Measurements from ENCODE around the gene TBC1D22A.

Gene TBC1D22A

DNA sequence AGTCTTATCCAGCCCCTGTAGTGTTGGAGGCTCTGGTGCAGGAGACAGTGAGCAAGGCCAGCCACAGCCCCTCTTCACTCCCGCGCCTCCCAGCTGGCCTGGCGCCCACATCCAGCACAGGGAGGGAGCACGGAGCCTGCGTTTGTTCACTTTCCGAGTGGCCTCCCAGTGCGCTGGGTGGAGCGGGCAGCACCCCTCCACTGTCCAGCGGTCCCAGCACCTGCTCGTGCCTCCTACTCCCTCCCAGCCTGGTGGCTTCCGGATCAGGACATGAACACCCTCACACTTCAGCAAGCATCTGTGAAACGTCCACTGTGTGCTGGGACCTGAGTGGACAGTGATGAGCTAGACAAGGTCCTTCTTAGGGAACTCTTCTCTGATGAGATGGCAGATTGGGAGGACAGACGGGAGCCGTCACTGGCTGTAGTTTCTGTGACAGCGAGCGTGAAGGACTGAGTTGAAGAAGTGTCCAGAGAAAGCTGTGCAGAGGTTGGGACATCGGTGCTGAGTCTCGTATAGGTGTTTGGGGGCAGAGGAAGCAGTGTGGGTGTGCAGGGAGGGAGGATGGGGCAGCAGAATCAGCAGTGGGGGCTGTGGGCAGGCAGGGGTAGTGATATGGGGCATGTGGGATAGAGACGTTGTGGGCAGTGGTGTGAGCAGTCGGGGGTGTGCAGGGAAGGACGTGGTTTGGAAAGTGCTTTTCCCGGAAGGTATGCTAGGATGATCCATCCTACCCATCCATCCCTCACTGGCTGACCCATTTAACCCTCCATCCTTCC lies 256.8 kb downstream of the TBC1D22A start:
- no peak for DNase-seq

DNA sequence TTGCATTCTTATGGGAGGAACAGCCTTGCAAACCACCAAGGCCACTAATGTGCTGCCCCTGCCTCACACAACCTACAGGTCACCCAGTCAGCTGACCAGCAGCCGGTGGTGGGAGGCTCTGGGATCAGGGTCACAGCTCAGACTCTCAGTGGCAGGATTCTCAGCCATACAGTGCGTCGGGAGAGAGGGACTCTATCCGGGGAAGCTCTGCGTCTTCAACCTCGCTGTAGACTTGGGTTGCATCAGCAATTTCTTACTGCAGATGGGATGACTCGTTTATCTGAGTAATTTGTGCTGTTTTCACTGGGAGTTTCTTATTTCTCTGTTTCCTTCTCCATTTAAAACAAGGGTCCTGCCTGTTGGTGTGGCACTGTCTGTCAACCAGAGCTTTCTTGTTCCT lies 257.7 kb downstream of the TBC1D22A start:
- no peak for DNase-seq

DNA sequence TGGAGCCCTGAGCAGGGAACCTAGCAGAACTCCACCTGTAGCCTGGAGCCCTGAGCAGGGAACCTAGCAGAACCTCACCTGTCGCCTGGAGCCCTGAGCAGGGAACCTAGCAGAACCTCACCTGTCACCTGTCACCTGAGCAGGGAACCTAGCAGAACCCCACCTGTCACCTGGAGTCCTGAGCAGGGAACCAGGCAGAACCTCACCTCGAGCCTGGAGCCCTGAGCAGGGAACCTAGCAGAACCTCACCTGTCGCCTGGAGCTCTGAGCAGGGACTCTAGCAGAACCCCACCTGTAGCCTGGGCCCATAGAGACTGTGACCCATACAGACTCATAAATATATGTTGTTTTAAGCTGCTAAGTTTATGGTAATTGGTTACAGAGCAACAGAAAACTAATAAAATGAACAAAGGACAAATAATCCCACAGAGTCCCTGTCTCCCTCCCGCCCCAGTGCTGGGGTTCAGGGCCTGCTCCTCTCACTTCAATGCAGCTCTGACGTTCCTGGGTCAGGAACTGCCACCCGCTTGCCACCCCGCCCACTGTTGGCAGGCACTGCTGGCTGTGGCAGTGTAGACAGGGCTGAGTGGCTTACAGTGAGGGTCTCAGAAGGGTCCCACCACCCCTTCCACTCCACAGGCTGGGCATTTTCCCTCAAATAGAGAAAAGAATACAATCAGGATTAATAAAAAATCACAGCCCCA lies 259.1 kb downstream of the TBC1D22A start:
- no peak for DNase-seq

DNA sequence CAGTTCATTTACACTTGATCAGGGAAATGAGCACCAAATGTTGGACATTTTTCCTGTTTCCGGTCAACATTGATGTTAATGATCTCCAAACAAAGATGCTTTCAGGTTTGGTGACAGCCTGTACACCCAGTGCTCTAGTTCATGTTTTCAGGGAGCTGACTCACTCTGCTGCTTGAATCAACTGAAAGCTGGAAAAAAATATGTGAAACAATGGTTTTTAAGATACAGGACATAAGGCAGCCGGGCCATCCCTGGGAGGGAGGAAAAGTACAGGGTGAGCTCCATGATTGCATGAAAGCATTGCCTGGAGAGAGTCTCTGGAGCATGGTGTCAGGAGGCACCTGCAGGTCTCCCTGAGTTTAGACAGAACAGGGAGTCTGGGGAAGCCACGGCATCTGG lies 259.6 kb downstream of the TBC1D22A start:
- no peak for DNase-seq

DNA sequence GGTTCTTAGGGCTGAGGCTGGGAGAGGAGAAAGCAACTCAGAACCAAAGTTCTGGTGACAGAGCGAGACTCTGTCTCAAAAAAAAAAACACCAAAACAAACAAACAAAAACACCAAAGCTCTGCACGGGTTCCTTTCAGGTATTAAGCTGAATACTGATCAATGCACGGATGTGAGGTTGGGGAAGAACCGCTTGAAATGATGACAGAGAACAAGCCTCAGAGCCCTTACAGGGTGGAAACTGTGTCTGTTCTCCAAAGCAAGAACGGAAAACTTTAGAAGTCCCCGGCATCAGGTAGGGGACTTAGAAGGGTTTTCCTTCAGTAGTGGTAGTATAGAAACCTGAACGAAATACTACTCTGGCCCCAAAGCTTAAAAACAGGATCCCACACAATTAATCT lies 260.0 kb downstream of the TBC1D22A start:
- DNase-seq = no peak

DNA sequence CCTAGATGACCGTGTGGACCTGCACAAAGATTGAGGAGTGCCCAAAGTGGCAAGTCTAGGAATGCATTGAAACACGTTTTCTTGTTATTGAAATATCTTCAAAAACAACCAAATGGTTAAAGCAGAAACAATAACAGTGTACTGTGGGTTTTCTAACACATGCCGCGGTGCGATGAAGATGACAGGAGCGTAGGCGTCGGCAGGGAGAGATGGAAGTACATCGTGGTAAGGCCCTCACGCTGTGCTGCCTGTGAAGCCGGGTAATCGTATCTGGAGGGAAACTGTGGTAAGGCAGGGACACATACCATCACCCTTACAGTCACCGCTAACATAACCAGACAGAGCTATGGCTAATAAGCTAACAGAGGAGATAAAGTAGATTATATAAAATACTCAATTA lies 261.4 kb downstream of the TBC1D22A start:
- no peak for DNase-seq

DNA sequence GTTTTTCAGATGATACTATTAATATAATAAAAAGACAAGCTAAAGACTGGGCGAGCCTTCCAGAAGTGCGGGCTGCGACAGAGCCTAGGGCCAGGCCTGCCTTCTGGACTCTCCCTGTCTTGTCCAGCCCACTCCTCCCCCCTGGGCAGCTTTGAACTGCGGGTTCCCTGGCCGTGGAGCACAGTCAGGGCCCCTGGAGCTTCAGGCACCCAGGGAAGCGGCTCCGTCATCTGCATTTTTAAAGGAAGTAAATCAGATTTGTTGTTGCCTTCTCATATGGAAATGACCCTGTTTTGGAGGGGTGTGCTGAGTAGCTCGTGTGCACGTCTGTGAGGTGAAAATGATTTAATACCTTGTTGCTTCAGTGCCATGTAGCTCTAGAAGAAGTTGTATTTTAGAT lies 265.3 kb downstream of the TBC1D22A start:
- no peak for DNase-seq

DNA sequence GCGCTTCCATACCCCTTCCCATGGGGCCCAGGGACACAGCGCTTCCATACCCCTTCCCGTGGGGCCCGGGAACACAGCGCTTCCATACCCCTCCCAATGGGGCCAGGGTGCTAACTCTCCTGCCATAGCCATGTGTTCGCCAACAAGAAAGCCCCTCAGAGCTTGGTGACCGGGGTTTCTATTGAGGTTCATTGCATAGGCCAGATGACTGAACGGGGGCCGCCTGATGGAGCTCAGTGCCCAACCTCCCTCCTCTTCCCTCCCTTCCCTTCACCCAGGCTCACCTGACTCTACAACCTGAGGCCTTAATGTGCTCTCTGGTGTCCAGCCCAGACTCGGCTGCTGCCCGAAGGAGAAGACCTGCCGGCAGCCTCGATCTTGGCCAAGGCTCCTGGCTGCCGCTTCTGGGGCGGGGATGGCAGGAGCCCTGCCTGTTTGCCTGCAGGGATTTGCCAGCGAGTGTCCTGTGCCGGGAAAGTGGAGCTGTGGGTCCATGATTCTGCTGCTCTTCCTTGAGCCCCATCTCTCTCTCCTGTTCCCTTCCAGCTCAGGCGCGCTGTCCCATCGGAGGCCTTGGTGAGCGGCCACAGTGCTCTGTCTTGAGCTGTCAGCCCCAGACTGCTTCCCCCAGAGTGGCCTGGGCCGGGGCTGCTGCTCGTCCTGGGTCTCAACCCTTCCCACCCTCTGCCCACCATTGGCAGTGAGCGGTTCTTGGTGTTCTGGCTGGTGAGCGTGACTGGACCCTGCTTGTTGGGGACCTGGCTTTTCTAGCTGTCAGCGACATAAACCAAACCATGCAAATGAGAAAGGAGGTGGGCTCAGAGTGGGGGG lies 267.0 kb downstream of the TBC1D22A start:
- DNase-seq = no peak

DNA sequence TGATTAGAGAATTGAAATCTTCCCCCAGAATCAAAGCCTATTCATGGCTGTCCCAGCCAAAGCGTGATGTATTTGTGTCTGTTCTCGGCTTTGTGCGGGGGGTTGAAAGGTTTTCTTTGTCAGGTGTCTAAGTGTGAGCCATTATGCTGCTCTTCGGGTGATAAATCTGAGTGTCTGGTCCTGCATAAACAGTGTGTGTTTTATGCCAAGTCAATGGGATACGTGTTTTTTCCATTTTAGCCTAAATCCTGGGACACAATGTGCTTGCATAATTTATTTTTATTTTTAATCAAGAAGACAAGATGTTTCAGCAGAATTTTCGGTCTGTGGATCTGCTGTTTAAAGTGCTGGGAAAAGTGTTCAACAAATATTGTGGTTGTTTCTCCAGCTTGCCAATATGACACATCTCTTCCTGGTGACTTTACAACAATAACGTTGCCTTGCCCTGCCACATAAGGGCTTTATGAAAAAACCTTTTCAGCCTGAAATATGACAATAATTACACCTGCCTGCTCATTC lies 267.8 kb downstream of the TBC1D22A start:
- DNase-seq = no peak

DNA sequence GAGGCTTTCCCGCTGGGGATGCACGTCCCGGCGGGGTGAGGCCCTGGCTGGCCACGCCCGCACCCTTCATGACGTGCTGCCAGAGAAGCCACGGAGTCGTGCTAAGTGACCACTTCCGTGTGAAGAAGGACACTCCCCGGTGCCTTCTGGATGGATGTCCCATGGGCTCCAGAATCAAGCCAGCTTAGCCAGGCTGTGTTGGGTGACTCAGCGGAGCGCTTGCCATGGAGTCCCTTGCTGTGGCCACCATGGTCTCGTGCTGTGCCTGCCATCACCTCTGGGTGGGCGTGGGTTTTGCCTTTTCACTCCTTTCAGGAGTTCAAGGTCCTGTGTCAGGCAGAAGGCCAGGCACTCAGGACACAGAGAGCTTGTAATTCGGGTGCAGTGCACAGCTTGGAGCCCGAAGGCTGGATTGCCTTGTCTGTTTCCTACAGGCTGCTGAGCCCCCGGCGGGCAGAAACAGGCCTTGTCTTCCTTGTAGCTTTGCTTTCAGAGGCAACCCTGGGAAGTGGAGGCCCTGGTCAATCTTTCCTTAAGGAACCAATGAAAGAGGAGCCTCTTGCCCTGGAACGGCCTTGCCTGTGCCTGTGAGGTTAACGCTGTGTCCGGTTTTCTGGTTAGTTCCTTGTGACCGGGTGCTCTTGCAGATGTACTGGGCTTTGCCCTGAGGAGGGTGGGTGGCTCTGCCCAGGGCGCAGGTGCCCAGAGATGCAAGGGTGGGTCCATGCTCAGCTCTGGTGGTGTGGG lies 268.6 kb downstream of the TBC1D22A start:
- no peak for DNase-seq

DNA sequence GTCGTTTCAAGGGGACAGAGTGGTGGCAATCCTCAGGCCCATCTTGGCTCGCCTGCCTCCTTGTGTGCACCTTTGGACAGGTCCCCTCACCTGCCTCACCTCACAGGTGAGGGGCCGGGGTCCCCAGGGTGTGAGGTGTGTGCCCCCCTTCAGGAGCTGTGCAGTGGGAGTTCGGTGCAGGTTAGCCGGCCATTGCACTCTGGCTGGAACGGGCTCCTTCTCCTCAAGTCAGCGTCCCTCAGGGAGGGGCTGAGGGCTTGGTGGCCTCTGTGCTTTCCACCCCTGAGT lies 269.1 kb downstream of the TBC1D22A start:
- DNase-seq = no peak

DNA sequence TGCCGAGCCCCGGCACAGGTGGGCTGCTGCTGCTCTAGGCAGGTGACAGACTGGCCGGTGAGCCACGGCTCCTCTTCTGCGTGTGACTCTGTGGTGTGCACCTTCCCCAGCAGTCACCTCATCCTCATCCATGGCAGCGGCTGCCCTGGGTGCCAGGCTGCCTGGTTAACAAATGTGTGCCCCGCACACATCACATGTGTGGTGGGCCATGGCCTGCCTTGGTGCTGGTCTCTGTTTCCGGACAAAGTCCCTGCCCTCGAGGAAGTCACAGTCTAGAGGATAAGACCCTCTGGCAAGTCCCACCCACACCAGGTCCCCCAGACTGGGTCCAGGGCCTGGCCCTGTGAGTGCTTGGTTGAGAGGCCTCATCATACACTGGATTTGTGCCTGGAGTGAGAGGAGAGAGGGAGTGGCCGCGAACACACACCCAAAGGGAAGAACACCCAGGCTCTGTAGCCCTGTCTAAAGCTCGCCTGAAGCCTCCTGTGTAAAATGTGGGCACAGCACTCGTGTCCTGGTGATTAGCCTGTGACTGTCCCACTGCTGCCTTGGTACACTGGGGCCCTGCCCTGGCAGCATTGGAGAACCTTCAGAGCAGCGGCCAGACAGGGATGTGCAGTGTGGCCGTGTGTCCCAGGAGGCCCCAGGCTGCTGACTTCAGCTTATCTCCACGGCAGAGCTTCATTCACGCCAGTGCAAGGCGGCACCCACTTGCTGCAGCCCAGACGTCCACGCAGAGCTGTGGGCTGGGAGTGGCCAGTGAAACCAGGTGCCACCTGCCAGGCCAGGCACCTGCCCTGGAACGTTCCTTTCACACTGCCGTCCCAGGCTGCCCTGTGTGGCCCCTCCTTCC lies 269.9 kb downstream of the TBC1D22A start:
- no peak for DNase-seq

DNA sequence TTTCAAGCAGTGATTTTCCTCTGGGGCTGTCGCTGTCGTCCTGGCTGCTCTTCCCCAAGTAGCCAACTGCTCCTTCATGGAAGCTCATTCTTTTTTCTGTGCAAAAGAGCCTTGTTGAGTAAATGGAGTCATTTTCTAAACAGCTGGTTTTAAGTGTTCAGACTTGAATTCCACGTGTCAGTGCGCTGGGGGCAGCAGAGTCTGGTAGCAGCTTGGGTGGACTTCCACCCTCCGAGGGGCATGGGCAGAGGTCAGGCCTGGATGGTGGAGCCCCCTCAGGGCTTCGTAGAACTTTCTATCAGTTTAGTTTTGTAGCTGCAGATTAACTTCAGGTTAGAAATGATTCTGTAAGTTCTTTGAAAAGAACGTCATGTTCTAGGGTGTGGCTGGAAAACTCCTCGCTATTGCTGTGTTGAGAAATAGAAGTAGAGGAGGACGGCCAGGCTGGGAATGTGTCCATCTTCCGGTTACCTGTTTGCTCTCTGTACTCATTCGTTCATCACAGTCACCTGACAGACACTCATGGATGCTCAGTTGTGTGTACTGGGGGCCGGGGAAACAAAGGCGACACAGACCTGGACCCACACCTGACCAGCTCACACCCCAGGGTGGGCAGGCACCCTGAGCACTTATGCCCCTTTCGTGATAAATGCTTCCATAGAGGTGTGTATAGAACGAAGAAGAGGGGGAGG lies 270.7 kb downstream of the TBC1D22A start:
- no peak for DNase-seq

DNA sequence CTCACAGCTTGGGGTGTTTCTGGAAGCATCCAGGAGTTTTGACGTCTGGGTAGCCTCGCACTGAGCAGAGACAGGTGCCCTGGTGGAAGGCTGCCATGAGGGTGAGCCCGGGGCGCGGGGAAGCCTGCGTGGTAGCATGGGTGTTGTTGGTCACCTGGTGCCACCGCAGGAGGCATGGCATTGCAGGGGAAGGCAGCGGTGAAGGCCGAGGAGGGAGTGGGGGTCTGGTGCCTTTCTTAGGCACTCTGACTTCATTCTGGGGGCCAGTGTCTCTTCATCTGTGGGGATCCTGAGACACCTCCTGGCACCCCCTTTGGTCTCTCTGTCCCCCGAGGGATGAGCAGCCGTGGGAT lies 271.2 kb downstream of the TBC1D22A start:
- no peak for DNase-seq

DNA sequence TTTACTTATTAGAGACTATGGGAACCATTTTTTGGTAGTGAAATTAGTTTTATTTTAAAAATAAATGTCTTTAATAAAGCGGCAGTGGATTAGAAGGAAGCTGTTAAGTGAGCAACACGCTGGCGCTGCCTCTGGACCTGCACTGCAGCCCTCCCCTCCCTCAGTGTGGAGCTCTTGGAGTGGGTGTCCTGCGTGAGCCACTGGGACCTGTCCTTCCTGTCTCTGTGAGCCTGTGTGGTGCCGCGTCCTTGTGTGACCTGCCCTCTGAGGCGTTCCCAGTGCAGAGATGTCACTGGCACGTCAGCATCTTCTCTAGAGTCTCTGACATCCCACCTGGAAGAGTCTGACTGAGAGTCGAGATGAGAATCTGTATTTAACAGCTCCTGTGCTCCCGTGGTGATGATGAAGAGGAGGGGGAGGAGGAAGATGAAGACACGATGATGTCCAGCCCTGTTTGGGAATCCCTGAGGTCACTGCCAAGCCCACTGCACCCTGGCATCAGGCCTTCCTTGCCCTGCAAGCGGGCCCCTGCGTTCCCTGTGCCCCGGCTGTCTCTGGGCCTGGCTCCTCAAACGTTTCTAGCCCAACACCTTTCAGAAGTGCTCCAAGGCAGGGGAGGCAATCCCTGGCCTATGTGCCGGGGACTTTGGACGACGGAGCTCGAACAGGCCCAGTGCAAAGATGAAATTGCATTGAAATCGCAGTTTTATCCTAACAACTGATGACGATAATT lies 271.8 kb downstream of the TBC1D22A start:
- DNase-seq = no peak

DNA sequence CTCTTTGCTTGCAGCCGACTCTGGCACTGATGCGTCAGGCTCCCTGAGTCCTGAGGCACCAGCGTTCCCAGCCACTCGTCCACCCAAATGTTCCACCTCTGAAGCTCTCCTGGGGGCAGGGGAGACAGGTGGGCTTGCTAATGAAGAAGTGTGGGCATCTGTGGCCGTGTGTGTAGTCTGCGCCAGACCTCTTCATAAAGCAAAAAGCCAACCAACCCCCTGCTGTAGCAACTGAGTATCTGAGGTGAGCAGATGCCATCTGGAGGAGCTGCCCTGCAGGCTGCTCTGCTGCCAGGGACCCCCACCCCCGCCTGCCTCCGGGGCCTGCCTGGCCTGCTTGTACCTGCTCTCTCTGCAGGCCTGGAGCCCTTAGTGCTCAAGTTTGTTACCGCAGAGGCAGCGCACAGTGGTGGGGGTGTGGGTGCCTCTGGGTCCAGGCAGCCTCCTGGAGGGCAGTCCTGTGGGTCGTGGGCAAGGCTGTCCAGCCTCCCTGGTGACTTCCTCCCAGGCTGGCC lies 272.5 kb downstream of the TBC1D22A start:
- DNase-seq = no peak

DNA sequence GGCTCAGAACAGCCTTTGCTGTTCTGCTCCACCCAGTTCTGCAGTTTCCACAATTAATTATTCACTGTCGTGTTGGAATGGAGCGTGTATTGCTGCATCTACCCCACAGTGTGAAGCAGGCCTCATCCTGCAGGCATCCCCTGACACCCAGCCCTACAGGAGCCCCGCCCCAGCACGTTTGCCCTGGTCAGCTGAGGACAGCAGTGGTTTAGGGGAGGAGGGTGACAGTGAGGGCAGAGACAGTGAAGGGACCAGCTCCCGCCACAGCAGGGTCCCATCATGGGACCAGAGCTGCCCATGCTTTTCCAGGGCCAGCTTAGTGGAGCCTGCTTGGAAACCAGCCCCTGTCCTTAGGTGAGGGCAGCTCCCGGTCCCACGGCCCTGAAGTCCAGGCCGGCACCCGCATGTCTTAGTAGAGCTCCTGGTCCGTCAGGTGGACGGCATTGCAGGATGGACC lies 273.0 kb downstream of the TBC1D22A start:
- DNase-seq = no peak

DNA sequence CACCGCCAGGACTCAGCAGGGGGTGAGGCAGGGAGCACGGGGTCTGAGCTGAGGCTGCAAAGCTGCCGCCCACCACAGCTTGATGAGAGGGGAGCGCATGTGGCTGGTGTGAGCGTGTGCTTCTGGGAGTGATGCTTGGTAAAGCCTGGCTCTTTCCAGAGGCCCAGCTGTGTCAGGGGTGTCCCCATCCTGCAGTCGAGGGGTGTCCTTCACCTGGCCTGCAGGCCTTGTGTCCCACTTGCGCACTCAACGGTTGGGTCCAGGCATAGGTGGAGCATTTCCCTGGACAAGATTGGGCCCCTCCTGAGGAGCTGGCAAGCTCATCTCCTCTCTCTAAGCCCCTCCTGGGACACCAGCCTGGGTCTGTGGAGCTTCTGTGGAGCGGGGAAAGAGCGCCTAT lies 273.9 kb downstream of the TBC1D22A start:
- DNase-seq = no peak

DNA sequence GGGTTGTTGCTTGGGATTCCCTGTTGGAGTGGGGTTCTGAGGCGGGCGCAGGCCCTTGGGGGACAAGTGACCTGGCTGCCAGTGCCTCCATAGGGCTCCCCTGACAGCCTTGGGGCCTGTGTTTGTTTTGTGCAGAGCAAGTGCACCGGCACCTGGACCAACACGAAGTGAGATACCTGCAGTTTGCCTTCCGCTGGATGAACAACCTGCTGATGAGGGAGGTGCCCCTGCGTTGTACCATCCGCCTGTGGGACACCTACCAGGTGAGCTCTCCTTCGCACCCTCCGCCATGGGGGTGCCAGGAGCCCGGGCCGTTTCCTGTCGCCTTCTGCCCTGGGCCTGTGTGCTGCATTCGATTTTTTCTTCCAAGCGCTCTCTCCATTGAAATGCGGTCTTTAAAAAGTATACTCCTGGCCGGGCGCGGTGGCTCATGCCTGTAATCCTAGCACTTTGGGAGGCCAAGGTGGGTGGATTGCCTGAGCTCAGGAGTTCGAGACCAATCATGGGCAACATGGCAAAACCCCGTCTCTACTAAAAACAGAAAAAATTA lies 274.6 kb downstream of the TBC1D22A start:
- DNase-seq = no peak

DNA sequence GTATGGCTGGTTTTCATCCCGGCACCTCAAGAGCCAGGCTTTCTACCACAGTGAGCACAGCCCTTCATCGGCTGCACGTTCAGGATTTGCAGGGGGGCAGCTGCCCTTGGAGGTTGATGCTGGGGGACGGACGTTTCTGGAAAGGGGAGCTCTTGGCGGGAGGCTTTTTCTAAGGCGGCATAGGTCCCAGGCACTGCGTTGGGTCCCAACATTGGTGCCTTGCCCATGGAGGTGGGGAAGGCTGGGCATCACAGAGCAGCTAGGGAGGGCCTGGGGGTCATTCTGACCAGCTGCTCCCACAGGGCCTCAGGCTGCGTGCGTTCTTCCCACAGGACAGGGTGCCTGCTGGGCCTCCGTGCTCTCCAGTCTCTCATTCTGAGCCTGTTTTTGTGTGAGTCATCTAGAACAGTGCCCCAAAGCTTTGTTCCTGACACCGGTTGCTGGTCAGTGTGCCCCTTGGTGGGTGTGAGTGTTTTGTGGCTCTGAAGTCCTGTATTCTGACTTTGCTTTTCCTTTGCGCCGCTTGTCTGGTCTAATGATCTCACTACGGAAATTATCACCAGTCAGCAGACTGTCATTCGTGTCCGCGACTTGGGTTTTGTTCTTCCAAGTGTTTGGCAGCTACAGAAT lies 275.9 kb downstream of the TBC1D22A start:
- no peak for DNase-seq
